DLD1 (cell line): ENCODE data around the gene IFT25.

Experiments used
- in situ Hi-C: cut with HindIII; loops from 2 replicates; pipeline ENCODE4 v1.10.0; 2017; ENCODE audit warnings: low sequenced_read_pairs

Gene IFT25

GRCh38 chr1:53930932-53931331, 14.6 kb downstream of the IFT25 start:
- in situ Hi-C loops, result no loop called here

- in situ Hi-C loops, result no loop called here
Observed at GRCh38 chr1:53929246-53929960, 16.1 kb downstream of the IFT25 start.

GRCh38 chr1:53927376-53927881, 18.1 kb downstream of the IFT25 start:
- in situ Hi-C loops, result no loop called here

GRCh38 chr1:53919675-53920066, 25.8 kb downstream of the IFT25 start:
- in situ Hi-C loops, result no loop called here

- in situ Hi-C loops, result no loop called here
Observed at GRCh38 chr1:53918343-53918742, 27.2 kb downstream of the IFT25 start.

GRCh38 chr1:53913352-53914033, 32.0 kb downstream of the IFT25 start:
- in situ Hi-C loops, result no loop called here

- in situ Hi-C loops, result no loop called here
Observed at GRCh38 chr1:53911442-53911841, 34.1 kb downstream of the IFT25 start.

GRCh38 chr1:53909946-53910345, 35.6 kb downstream of the IFT25 start:
- in situ Hi-C loops, result no loop called here

- in situ Hi-C loops, result no loop called here
Observed at GRCh38 chr1:53906121-53906520, 39.4 kb downstream of the IFT25 start.

GRCh38 chr1:53905509-53905908, 40.0 kb downstream of the IFT25 start:
- in situ Hi-C loops, result no loop called here

- in situ Hi-C loops, result no loop called here
Observed at GRCh38 chr1:53902235-53903138, 43.0 kb downstream of the IFT25 start.

- in situ Hi-C loops, result no loop called here
Observed at GRCh38 chr1:53899708-53900107, 45.8 kb downstream of the IFT25 start.

GRCh38 chr1:53899206-53899628, 46.3 kb downstream of the IFT25 start:
- in situ Hi-C loops, result no loop called here

- in situ Hi-C loops, result no loop called here
Observed at GRCh38 chr1:53896635-53897229, 48.8 kb downstream of the IFT25 start.

- in situ Hi-C loops, result no loop called here
Observed at GRCh38 chr1:53895421-53895820, 50.1 kb downstream of the IFT25 start.

- in situ Hi-C loops, result no loop called here
Observed at GRCh38 chr1:53894644-53895043, 50.9 kb downstream of the IFT25 start.

- in situ Hi-C loops, result no loop called here
Observed at GRCh38 chr1:53893999-53894636, 51.4 kb downstream of the IFT25 start, which contains the start of gene DIO1. DIO1 (plus strand) TSS chr1:53894187; CDS start chr1:53894211, 24 bp downstream.

- in situ Hi-C loops, result no loop called here
Observed at GRCh38 chr1:53892911-53893310, 52.6 kb downstream of the IFT25 start.

- in situ Hi-C loops, result no loop called here
Observed at GRCh38 chr1:53891678-53892077, 53.8 kb downstream of the IFT25 start.

GRCh38 chr1:53891018-53891417, 54.5 kb downstream of the IFT25 start:
- in situ Hi-C loops, result no loop called here
